Cardiac muscle cell (in vitro differentiated cells and primary cell): Measurements from ENCODE around the gene EPHA1. TPM values are rescaled to one million over a fixed set of nuclear protein-coding genes. Genes with fewer than 3 reads are reported as not detected.
"Not testable (repeated sequence)": the region's sequence is repeated elsewhere in the genome, so short reads cannot be mapped to it uniquely, and the experiment has no call there.

ENCODE experiments used
- DNase-seq, 2 donors: peaks; one replicate each; pipeline versions ENCODE4 v3.0.0 to v3.0.0-alpha.2; 2010 to 2017; ENCODE audit warnings: low read depth in 1 of 2, low spot score in 1 of 2
- H3K27ac ChIP-seq: fragments of 200-600 bp; sonication (generic); 2 replicates; pipeline ENCODE4 v1.5.1; 2016
- H3K27me3 ChIP-seq: fragments of 200-600 bp; sonication (generic); 2 replicates; pipeline ENCODE4 v1.6.0; 2016; ENCODE audit warnings: control low read depth
- H3K36me3 ChIP-seq: fragments of 200-600 bp; sonication (generic); 2 replicates; pipeline ENCODE4 v1.5.1; 2016; ENCODE audit warnings: control low read depth
- H3K4me1 ChIP-seq: fragments of 200-600 bp; sonication (generic); 2 replicates; pipeline ENCODE4 v1.8.1; 2017; ENCODE audit warnings: low read depth, mild to moderate bottlenecking, mixed run types
- H3K4me3 ChIP-seq: fragments of 200-600 bp; sonication (generic); 2 replicates; pipeline ENCODE4 v1.5.1; 2016; ENCODE audit warnings: mild to moderate bottlenecking
- H3K9me3 ChIP-seq: fragments of 200-600 bp; sonication (generic); 2 replicates; pipeline ENCODE4 v1.5.1; 2017; ENCODE audit warnings: low read depth, mild to moderate bottlenecking, control low read depth
- CTCF ChIP-seq: IDR thresholded peaks from 2 replicates; pipeline ENCODE4 v1.5.1; 2012; ENCODE audit warnings: low read depth, mild to moderate bottlenecking, low read length
- polyA plus RNA-seq: library from polyadenylated mRNA; unstranded; fragments of >200 nt; fragmentation: Nextera tagmentation; extraction: Ambion mirVana; gene quantifications from 2 replicates; pipeline ENCODE4 v1.2.1, GENCODE V29; 2016
- total RNA-seq: library from RNA; depleted of rRNA; stranded (reverse); fragments of >200 nt; gene quantifications from 2 replicates; pipeline ENCODE4 v1.2.3, GENCODE V29; 2016

The EPHA1 gene
- total and polyA plus RNA-seq, 2 experiments from 2014 or later = 0.30 to 1.8 TPM

DNA sequence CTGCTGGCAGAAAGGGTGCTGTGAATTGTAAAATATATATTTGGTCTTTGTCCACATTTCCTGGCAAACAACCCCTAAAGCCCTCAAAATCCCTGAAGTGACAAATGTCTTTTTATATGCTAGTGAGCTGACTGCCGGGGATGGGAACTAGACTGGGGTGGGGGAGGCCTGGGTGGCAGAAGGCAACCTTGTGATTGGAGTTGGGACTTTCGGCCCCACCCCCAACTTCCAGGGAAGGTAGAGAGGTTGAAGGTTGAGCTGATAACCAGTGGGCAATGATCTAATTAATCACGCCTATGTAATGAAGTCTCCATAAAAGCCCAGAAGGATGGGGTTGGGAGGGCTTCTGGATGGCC lies 2.7 kb downstream of the EPHA1 start:
- Histone ChIP-seq H3K4me3 (no peak overlapping the region), H3K27me3 (peaks cover 13% of the 10 kb centered on the region), H3K27ac (no peak overlapping the region), H3K4me1 (peaks cover 8% of the 10 kb centered on the region), H3K36me3 (no peaks in the 10 kb centered on the region), H3K9me3 (no peaks in the 10 kb centered on the region)
- DNase-seq = no peak
- no peak for TF ChIP-seq CTCF

DNA sequence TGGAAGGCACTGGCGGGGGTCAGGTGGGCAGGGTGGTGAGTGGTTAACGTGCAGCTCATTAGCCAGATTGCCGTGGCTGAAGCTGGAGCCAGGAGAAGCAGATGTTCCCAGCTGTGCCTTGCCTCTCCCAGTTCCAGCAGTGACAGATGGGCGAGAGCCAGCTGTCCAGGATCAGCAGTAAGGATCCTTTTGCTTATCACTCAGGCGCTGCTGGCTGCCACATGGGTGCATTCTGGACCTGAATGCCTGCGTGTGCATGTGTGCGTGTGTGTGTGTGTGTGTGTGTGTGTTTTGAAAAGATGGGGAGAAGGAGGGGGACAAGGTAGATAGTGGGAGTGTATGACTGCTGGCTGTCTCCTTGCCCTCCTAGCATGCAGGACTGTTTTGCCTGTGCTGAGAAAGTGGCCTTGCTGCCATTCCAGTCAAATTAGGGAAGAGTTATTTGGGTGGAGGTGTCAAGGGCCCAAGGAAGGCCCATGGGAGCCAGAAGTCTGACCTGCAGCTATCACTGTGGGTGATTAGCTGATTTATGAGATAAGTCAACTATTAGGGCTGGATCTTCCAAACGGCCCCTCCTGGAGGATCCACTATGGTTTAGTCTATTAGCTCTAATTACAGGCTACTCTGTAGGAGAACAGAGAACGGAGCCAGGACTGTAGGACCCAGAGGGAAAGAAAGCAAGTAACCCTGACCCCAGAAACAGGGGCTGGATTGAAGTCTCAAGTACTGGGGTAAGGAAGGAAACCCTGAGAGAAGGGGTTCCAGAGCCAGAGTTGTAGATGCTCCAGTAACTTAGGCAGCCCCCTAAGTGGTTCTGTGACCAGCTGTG lies 3.3 kb downstream of the EPHA1 start:
- no peak for TF ChIP-seq CTCF
- Histone ChIP-seq H3K9me3 (no peaks in the 10 kb centered on the region), H3K27ac (no peak overlapping the region), H3K27me3 (peaks cover 13% of the 10 kb centered on the region), H3K4me1 (peaks cover 8% of the 10 kb centered on the region), H3K36me3 (no peaks in the 10 kb centered on the region), H3K4me3 (no peak overlapping the region)
- DNase-seq = peak in 1 of 2 donors; percentile 41

DNA sequence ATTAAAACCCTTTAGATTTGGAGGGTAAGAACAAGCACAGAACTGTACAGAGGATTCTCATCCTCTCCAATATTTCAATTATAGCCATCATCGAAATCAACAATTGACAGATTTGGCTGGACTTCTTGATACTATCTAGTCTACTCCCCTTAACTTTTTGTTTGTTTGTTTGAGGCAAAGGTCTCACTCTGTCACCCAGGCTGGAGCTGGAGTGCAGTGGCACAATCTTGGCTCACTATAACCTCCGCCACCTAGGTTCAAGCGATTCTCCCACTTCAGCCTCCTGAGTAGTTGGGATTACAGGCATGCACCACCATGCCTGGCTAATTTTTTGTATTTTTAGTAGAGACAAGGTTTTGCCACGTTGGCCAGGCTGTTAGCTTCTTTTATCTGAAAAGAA lies 6.4 kb downstream of the EPHA1 start:
- not testable (repeated sequence) for H3K4me1 ChIP-seq, H3K4me3 ChIP-seq, H3K9me3 ChIP-seq, H3K27ac ChIP-seq, DNase-seq, H3K36me3 ChIP-seq, H3K27me3 ChIP-seq

DNA sequence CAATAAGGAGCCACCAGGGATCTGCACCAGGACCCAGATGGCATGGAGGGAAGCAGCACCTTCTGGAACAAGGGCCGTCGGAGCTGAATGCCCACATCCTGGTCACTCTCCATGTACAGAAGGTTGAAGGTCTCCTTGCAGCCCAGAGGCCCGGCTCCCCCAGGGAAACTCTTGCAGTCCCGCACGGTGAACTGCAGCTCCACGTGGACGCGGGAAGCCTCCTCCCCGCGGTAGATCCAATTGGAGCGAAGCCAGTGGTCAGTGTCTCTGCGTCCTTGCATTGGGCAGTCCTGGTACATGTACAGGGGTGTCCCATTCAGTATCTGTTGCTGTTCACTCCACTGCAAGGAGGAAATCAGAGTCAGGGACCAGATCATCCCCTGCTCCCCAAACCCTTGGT lies 7.4 kb downstream of the EPHA1 start:
- Histone ChIP-seq H3K27me3 (no peaks in the 10 kb centered on the region), H3K4me1 (no peaks in the 10 kb centered on the region), H3K36me3 (no peaks in the 10 kb centered on the region), H3K27ac (no peak overlapping the region), H3K4me3 (no peak overlapping the region), H3K9me3 (no peaks in the 10 kb centered on the region)
- TF ChIP-seq CTCF = no peak
- no peak for DNase-seq

- Histone ChIP-seq H3K4me1 (no peaks in the 10 kb centered on the region), H3K9me3 (no peaks in the 10 kb centered on the region), H3K36me3 (no peaks in the 10 kb centered on the region), H3K4me3 (no peak overlapping the region), H3K27ac (no peak overlapping the region), H3K27me3 (no peaks in the 10 kb centered on the region)
- no peak for TF ChIP-seq CTCF
- no peak for DNase-seq
Measured at GRCh38 chr7:143399642-143400041, 9.0 kb downstream of the EPHA1 start.

DNA sequence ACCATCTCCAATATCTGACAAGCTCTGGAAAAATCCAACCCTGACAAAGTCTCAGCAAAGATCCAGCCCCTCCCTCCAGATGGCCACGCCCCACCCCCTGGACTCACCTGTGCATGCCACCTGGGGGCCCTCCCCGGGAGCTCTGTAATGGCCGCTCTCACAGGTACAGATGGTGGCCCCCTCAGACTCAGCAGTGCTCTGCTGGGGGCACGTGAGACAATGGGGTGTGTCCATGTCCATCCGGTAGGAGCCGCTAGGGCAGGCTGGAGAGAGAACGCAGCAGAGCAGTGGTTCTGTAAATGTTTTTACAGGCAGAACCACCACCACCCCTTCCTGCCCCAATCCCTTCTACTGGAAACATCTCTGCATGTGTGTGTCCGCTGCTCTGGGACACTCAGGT lies 9.5 kb downstream of the EPHA1 start:
- no peak for TF ChIP-seq CTCF
- no peaks in the 10 kb centered on the region for H3K9me3 ChIP-seq
- no peaks in the 10 kb centered on the region for H3K4me1 ChIP-seq
- no peak overlapping the region for H3K27ac ChIP-seq
- DNase-seq = no peak
- no peaks in the 10 kb centered on the region for H3K27me3 ChIP-seq
- H3K4me3 ChIP-seq = no peak overlapping the region
- no peaks in the 10 kb centered on the region for H3K36me3 ChIP-seq
